Measurements from ENCODE around the gene PROSER3.

Gene PROSER3

DNA sequence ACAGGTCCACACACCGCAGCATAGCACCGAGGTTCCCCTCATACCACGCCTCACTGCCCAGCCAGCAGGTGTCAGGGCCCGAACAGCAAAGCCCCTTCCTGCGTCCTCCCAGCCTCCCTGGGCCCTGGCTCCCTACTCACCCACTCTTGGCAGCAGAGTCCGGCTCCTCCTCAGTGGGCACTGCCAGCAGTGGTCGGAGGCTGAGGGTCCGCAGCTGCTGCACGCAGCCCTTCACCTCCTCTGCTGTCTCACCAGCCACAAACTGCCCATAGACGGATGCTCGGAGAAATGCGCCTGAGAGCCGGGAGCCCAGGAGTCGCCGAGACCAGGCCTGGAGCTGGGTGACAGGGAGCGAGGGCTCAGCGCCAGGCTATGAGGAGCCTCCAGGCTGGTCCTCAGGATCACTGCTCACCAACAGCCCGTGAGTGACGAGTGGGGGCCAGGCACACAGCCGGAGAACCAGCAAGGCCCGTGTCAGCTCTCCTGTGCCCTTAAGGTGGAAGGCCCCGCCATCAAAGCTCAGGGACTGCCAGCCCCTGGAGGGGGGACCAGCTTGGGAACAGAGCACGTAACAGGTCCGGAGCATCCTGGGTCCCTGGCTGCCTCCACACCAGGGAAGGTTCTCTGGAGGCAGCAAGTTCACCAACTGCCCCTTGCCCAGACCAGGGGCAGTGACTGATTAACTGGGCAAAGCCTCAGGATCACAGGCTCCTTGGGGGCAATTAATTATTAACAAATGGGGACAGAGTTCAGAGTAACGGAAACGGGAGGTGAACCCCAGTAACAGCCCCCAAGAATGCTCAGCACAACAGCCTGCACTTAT lies 54.5 kb downstream of the PROSER3 start, which contains the start of gene PRODH2:
Gene PRODH2 (minus strand): TSS at position 626 of the 823 bp plus-strand sequence. CDS start 40 bp downstream, at position 586.
- TF ChIP-seq, protein P1, sequence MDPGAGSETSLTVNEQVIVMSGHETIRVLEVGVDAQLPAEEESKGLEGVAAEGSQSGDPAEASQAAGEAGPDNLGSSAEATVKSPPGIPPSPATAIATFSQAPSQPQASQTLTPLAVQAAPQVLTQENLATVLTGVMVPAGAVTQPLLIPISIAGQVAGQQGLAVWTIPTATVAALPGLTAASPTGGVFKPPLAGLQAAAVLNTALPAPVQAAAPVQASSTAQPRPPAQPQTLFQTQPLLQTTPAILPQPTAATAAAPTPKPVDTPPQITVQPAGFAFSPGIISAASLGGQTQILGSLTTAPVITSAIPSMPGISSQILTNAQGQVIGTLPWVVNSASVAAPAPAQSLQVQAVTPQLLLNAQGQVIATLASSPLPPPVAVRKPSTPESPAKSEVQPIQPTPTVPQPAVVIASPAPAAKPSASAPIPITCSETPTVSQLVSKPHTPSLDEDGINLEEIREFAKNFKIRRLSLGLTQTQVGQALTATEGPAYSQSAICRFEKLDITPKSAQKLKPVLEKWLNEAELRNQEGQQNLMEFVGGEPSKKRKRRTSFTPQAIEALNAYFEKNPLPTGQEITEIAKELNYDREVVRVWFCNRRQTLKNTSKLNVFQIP (CRISPR knock-in tag; IDR thresholded peaks at IDR 0.05; ENCODE audit: borderline replicate concordance, low read depth), result no peak
- no peak for TF ChIP-seq GLIS3 (CRISPR knock-in tag; IDR thresholded peaks at IDR 0.05)
- no peak for TF ChIP-seq ARNTL (CRISPR knock-in tag; IDR thresholded peaks at IDR 0.05; ENCODE audit: borderline replicate concordance, low read depth)
- TF ChIP-seq ZC3H10 (CRISPR knock-in tag; IDR thresholded peaks at IDR 0.05), result no peak
- TF ChIP-seq ZNF565 (CRISPR knock-in tag; conservative IDR thresholded peaks at IDR 0.05; ENCODE audit: low read depth), result no peak
- TF ChIP-seq TOX (CRISPR knock-in tag; IDR thresholded peaks at IDR 0.05; ENCODE audit: borderline replicate concordance), result no peak
- no peak; the same call in 2 of the 3 replicates for ATAC-seq

DNA sequence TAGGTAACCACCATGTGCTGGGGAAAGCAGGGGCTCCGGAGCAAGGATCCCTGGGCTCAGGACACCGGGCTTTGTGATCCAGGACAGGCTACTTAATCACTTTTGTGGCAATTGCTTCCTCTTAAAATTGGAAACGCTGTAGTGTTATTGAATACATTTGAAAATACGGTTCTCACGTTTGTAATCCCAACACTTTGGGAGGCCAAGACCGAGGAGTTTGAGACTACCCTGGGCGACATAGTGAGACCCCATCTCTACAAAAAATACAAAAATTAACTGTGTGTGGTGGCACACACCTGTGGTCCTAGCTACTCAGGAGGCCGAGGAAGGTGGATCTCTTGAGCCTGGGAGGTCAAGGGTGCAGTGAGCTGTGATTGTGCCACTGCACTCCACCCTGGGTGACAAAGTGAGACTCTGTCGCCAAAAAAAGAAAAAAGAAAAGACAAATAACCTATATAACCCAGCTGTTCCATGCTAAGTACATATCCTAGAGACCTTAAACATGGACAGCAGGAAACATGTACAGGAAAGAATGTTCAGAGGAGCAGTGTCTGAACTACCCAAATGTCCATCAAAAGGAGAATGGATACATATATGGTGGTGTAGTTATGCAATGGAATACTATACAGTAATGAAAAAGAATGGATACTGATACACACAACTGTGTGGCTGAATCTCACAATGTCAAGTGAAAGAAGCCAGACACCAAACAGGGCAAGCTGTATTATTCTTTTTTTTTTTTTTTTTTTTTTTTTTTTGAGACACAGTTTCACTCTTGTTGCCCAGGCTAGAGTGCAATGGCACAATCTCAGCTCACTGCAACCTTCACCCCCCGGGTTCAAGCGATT lies 55.3 kb downstream of the PROSER3 start:
- TF ChIP-seq ISL1 (CRISPR knock-in tag; IDR thresholded peaks at IDR 0.05) (no peak), RARB (CRISPR knock-in tag; IDR thresholded peaks at IDR 0.05) (no peak), TOX (CRISPR knock-in tag; IDR thresholded peaks at IDR 0.05; ENCODE audit: borderline replicate concordance) (no peak), GLIS3 (CRISPR knock-in tag; IDR thresholded peaks at IDR 0.05) (no peak), PPARA (CRISPR knock-in tag; IDR thresholded peaks at IDR 0.05; ENCODE audit: borderline replicate concordance) (no peak), SNAI2 (CRISPR knock-in tag; IDR thresholded peaks at IDR 0.05) (no peak), ZNF70 (CRISPR knock-in tag; IDR thresholded peaks at IDR 0.05) (no peak), ZFP30 (CRISPR knock-in tag; IDR thresholded peaks at IDR 0.05) (no peak), ARNTL (CRISPR knock-in tag; IDR thresholded peaks at IDR 0.05; ENCODE audit: borderline replicate concordance, low read depth) (no peak), ESRRG (CRISPR knock-in tag; IDR thresholded peaks at IDR 0.05) (no peak)
- TF ChIP-seq, protein P2, sequence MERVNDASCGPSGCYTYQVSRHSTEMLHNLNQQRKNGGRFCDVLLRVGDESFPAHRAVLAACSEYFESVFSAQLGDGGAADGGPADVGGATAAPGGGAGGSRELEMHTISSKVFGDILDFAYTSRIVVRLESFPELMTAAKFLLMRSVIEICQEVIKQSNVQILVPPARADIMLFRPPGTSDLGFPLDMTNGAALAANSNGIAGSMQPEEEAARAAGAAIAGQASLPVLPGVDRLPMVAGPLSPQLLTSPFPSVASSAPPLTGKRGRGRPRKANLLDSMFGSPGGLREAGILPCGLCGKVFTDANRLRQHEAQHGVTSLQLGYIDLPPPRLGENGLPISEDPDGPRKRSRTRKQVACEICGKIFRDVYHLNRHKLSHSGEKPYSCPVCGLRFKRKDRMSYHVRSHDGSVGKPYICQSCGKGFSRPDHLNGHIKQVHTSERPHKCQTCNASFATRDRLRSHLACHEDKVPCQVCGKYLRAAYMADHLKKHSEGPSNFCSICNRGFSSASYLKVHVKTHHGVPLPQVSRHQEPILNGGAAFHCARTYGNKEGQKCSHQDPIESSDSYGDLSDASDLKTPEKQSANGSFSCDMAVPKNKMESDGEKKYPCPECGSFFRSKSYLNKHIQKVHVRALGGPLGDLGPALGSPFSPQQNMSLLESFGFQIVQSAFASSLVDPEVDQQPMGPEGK (CRISPR knock-in tag; IDR thresholded peaks at IDR 0.05; ENCODE audit: borderline replicate concordance), result no peak
- TF ChIP-seq, protein P3, sequence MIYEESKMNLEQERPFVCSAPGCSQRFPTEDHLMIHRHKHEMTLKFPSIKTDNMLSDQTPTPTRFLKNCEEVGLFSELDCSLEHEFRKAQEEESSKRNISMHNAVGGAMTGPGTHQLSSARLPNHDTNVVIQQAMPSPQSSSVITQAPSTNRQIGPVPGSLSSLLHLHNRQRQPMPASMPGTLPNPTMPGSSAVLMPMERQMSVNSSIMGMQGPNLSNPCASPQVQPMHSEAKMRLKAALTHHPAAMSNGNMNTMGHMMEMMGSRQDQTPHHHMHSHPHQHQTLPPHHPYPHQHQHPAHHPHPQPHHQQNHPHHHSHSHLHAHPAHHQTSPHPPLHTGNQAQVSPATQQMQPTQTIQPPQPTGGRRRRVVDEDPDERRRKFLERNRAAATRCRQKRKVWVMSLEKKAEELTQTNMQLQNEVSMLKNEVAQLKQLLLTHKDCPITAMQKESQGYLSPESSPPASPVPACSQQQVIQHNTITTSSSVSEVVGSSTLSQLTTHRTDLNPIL (CRISPR knock-in tag; IDR thresholded peaks at IDR 0.05; ENCODE audit: low read depth), result no peak
- TF ChIP-seq, protein P1 (CRISPR knock-in tag; IDR thresholded peaks at IDR 0.05; ENCODE audit: borderline replicate concordance, low read depth), result no peak
- TF ChIP-seq, protein P4, sequence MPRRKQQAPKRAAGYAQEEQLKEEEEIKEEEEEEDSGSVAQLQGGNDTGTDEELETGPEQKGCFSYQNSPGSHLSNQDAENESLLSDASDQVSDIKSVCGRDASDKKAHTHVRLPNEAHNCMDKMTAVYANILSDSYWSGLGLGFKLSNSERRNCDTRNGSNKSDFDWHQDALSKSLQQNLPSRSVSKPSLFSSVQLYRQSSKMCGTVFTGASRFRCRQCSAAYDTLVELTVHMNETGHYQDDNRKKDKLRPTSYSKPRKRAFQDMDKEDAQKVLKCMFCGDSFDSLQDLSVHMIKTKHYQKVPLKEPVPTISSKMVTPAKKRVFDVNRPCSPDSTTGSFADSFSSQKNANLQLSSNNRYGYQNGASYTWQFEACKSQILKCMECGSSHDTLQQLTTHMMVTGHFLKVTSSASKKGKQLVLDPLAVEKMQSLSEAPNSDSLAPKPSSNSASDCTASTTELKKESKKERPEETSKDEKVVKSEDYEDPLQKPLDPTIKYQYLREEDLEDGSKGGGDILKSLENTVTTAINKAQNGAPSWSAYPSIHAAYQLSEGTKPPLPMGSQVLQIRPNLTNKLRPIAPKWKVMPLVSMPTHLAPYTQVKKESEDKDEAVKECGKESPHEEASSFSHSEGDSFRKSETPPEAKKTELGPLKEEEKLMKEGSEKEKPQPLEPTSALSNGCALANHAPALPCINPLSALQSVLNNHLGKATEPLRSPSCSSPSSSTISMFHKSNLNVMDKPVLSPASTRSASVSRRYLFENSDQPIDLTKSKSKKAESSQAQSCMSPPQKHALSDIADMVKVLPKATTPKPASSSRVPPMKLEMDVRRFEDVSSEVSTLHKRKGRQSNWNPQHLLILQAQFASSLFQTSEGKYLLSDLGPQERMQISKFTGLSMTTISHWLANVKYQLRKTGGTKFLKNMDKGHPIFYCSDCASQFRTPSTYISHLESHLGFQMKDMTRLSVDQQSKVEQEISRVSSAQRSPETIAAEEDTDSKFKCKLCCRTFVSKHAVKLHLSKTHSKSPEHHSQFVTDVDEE (CRISPR knock-in tag; IDR thresholded peaks at IDR 0.05), result no peak
- TF ChIP-seq, protein P5, sequence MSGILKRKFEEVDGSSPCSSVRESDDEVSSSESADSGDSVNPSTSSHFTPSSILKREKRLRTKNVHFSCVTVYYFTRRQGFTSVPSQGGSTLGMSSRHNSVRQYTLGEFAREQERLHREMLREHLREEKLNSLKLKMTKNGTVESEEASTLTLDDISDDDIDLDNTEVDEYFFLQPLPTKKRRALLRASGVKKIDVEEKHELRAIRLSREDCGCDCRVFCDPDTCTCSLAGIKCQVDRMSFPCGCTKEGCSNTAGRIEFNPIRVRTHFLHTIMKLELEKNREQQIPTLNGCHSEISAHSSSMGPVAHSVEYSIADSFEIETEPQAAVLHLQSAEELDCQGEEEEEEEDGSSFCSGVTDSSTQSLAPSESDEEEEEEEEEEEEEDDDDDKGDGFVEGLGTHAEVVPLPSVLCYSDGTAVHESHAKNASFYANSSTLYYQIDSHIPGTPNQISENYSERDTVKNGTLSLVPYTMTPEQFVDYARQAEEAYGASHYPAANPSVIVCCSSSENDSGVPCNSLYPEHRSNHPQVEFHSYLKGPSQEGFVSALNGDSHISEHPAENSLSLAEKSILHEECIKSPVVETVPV (CRISPR knock-in tag; IDR thresholded peaks at IDR 0.05), result no peak
- no peak for ATAC-seq

Measured in SK-N-SH treated with all-trans-retinoic acid at 6 μM for 48 hours (cell line).